IPS-11a (cell line): ENCODE measurements around the gene HTD2.

ENCODE experiments used
- H3K4me3 ChIP-seq: one replicate; pipeline ENCODE4 v1.5.1; 2013; ENCODE audit warnings: low read depth, low read length, control low read depth

Gene HTD2

DNA sequence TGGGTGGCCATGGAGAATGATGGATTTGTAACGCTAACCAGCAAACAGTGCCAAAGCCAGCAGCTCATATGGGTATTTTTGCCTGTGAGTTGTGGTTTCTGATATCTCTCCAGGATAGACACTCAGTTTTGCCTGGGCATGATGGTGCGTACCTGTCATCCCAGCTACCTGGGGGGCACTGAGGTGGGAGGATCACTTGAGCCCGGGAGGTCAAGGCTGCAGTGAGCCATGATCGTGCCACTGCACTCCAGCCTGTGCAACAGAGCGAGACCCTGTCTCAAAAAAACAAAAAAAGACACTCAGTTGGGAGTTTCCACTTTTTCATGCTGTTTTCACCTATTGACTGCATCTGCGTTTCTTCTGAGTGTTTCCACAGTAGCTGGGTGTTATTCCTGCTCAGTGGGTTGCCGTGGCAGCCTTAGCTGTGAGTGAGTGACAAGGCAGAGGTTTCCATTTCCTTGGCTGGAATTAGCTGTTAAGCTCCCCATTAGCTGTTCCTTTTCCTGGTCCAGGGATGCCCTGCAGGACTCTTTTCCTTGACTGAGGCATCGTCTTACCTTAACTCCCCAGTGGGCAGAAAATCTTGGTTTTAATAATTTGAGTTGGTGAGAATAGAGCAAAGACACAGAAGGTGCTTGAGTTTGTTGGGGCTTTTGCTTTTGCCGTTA is 14.5 kb upstream of the HTD2 start:
- H3K4me3 ChIP-seq = no peak overlapping the region

DNA sequence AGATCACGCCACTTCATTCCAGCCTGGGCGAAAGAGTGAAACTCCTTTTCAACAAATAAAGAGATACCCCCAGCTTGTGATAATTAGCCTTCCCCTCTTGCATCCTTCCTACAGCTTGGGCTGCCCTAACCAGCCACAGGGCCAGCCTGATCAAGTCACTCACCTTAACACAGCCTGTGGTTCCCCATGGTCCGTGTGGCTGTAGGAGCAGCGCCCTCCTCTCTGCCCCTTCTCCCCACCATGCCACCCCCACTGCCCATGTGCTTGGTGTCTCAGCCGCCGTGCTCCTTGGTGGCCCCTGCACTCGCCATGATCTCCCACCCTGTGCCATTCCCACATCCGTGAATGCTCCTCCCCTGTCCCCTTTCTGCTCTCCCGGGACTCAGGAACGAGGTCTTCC is 13.5 kb upstream of the HTD2 start:
- H3K4me3 ChIP-seq = no peak overlapping the region

DNA sequence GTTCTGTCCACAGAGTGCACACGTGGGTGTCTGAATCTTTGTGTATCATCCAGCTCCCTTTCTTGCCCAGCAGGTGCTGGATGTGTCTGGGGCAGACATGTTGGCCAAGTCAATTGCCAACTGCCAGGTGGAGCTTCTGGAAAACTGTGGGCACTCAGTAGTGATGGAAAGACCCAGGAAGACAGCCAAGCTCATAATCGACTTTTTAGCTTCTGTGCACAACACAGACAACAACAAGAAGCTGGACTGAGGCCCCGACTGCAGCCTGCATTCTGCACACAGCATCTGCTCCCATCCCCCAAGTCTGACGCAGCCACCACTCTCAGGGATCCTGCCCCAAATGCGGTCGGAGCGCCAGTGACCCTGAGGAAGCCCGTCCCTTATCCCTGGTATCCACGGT is 12.8 kb upstream of the HTD2 start:
- no peak overlapping the region for H3K4me3 ChIP-seq

GRCh38 chr3:58296269-58296668 is 10.1 kb upstream of the HTD2 start:
- no peak overlapping the region for H3K4me3 ChIP-seq

DNA sequence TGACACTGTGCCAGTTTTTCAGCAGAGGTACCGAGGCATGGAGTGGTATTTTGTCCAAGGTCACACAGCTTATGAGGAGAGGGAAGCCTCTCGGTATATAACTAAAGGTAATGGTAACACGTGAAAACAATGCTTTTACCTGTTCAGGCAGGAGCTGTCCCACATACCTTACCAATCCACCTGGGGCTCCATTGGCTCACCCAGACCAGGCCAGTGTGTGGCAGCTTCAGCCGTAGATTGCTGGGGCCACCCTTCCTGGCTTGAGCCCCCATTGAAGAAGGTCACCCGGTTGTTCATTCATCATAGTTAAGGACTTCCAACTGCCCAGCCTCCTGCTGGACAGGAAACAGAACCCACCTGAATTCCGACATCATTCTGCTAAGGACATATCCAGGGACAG is 9.5 kb upstream of the HTD2 start:
- no peak overlapping the region for H3K4me3 ChIP-seq

GRCh38 chr3:58298190-58298589 is 8.1 kb upstream of the HTD2 start:
- H3K4me3 ChIP-seq = no peak overlapping the region

DNA sequence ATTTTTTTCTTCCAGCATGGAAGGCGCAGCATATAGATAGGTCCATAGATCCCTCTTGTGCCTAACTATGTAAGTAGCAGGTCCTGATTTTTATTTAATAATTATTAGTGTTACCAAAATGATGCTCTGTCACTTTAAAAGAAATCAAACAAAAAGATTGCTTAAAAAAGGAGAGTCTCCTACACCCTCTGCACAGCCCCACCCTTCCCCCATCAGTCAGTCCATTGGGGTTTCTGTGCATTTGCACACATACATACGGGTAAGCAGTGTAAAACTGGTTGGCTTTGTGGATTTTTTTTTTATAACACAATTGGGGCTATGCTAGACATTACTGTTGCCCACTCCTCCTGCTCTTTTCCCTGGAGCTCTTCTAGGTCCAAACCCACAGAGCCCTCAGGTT is 7.2 kb upstream of the HTD2 start:
- H3K4me3 ChIP-seq = no peak overlapping the region

GRCh38 chr3:58299839-58300516 is 6.3 kb upstream of the HTD2 start:
- no peak overlapping the region for H3K4me3 ChIP-seq

DNA sequence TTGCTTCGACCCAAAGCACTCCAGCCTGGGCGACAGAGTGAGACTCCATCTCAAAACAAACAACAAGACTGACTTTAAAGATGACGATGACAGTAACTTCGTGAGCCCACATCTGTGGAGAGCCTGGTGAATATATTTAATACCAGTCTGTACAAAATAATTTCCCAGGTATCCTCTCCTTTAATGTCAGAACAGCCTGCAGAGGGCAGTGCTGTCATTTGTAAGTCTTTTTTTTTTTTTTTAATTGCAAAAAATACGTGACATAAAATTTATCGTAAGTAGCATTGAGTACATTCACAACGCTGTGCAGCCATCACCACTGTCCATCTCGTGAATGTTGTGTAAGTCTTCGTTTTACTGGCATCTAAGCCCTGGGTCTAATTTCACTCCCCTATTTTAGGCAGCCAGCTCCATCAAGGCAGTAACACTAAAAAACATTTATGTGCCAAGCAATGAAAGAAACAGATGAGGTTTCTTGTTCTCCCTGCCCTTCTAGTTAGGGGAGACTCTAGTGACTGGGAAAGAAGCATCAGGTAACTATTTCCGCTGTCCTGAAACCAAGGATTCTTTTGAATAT is 1.4 kb downstream of the HTD2 start:
- H3K4me3 ChIP-seq = peak overlapping the region; percentile 90

- no peak overlapping the region for H3K4me3 ChIP-seq
Observed at GRCh38 chr3:58308728-58309127, 2.4 kb downstream of the HTD2 start.

DNA sequence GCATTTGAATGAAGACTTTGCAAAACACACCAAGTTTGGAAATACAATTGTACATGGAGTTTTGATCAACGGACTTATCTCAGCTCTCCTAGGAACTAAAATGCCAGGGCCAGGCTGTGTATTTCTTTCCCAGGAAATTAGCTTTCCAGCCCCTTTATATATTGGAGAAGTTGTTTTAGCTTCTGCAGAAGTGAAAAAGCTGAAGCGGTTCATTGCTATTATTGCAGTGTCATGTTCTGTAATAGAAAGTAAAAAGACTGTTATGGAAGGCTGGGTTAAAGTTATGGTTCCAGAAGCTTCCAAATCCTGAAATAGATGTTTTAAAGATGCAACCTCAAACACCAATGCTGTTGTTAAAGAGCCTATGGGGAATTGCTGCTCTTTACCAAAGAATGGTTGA is 11.5 kb downstream of the HTD2 start:
- H3K4me3 ChIP-seq = no peak overlapping the region

DNA sequence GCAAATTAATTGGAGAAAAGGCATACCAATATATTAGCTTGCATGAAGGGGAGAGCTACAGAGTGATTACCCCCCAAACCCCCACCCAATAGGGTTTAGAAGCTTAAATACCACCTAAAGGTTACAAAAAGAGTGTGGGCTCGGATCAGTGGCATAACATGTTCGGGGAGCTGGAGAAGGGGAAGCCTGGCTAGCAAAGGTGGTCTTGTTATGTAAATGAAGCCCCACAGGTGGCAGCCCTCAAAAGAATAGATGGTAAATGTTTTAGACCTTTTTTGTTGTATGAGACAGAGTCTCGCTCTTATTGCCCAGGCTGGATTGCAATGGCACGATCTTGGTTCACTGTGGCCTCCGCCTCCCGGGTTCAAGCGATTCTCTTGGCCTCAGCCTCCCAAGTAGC is 15.5 kb downstream of the HTD2 start:
- no peak overlapping the region for H3K4me3 ChIP-seq

GRCh38 chr3:58322793-58323192 is 16.5 kb downstream of the HTD2 start:
- no peak overlapping the region for H3K4me3 ChIP-seq

DNA sequence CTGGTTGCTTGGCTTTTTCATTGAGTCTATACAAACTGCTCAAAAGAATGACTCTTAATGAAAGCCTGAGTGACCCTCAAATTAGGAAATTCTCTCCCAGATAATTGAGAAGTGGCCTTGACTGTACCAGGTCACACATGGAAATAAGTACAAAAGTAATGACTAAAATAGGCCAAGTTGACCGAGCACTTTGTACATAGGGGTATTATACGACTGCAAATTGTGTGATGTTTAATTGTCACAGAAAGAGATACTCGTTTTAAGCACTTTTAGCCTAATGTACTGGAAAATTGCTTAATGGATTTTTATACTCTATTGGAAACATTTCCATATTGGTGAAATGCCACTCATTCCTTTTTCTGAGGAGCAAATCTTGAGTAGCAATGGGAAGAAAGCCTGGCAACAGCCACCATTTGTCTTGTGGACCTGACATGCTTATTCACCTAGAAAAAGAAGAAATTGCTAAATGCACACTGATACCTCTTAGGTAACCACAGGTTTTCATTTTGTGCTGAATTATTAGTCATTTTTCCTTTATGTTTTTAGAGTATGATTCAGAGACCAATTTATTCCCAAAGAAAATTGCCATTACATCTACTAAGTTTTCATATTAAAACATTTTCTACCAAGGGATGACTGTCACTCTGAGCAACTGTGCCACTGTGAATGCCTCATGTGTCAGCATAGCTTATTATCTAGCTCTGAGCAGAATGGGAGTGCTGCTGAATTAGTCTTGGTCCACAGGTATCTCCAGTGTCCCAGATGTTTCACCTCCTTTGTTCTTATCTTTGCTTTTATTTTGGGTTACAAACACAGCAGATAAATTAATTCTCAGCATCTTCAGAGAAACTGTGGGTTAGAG is 17.4 kb downstream of the HTD2 start:
- no peak overlapping the region for H3K4me3 ChIP-seq

DNA sequence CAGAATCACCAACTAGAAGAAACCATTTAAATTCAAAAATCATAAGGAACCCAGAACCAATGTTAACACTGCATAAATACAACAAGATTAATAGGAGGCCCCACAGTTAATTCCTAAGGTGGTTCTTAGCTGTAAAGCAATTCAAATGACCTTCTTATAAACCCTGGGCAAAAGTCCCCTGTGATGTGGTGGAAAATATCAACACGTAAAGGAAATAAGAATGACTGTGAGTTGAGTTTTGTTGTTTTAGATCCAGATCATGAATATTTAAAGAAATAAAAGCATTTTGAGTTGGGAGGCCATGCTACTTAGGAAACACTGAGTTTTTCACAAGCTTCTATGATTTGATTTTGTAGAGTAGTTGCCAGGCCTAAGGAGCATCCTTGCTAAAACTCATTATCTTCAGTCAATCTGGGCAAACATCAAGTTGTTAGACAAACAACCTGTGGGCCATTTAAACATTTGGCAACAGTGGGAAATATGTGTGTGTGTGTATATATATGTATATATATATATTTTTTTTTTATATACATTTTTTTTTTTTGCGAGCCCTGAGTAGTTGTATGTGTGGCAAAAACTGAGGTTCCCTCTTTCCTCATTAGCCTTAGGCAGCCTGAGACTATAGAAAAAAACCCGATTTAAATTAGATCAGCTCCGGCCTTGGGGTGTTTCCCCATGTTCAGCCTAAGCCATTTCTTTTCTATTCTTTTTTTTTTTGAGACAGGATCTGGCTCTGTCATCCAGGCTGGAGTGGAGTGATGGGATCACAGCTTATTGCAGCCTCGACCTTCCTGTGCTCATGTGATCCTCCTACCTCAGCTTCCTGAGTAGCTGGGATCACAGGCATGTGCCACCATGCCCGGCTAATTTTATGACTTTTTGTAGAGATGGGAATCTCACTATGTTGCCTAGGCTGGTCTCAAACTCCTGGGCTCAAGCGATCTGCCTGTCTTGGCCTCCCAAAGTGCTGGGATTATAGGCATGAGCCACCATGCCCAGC is 18.4 kb downstream of the HTD2 start:
- H3K4me3 ChIP-seq = no peak overlapping the region

- H3K4me3 ChIP-seq = no peak overlapping the region
Observed at GRCh38 chr3:58325525-58325992, 19.2 kb downstream of the HTD2 start.

- H3K4me3 ChIP-seq = no peak overlapping the region
Observed at GRCh38 chr3:58326267-58326900, 20.1 kb downstream of the HTD2 start.

DNA sequence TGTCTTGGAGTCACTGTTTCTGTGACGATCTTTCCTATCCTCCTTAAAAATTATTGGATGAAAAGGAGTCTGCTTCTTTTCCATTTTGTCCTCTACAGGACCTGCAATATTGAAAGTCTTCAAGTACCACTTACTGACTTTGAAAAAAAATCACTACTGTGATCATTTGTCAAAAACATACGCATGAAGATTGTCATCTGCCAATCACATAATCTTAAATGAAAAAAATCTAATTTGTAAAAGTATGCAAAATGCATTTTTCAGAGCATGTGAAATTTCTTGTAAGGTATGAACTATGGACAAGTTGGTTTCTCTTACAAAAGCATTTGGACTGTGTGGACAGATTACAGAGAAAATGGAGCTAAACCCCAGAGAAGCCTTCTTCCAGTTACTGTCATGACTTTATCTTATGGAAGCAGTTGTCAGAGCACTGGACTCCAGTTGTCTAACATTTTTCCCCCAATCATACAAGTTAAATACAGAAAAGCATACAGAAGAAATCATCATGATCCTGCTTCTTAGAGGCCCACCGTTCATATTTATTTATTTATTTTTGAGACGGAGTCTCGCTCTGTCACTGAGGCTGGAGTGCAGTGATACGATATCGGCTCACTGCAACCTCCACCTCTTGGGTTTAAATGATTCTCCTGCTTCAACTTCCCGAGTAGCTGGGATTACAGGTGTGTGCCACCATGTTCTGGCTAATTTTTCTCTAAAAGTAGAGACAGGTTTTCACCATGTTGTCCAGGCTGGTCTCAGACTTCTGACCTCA is 23.0 kb downstream of the HTD2 start:
- no peak overlapping the region for H3K4me3 ChIP-seq

- H3K4me3 ChIP-seq = no peak overlapping the region
Observed at GRCh38 chr3:58329922-58330413, 23.6 kb downstream of the HTD2 start.
